Mucosa of descending colon (tissue), 3 donors: ENCODE data around the gene NMT1. TPM values are rescaled to one million over a fixed set of nuclear protein-coding genes. Genes with fewer than 3 reads are reported as not detected.
A peak's percentile ranks its signal among the peaks of the same experiment; 100 is the strongest.

ENCODE experiments used
- ATAC-seq: fragments of 200-7000 bp; cut with Tn5 transposase; one replicate; pipeline ENCODE4 v1.9.1; 2020; ENCODE audit warnings: mild to moderate bottlenecking, moderate library complexity
- DNase-seq, 3 donors: peaks; one replicate each; pipeline ENCODE4 v3.0.0-alpha.2; 2020
- H3K36me3 ChIP-seq: fragments of 200-600 bp; one replicate; pipeline ENCODE4 v1.8.0; 2021; ENCODE audit warnings: low read depth, mild to moderate bottlenecking
- H3K4me1 ChIP-seq: fragments of 200-600 bp; one replicate; pipeline ENCODE4 v1.8.0; 2021; ENCODE audit warnings: low read depth, mild to moderate bottlenecking
- H3K4me3 ChIP-seq: fragments of 200-600 bp; one replicate; pipeline ENCODE4 v1.8.0; 2021; ENCODE audit warnings: mild to moderate bottlenecking
- H3K9me3 ChIP-seq: fragments of 200-600 bp; one replicate; pipeline ENCODE4 v1.8.0; 2021; ENCODE audit warnings: mild to moderate bottlenecking
- intact Hi-C, 2 donors: fragments of 100-400 bp; cut with DNase I in 1 of 2; cut with micrococcal nuclease in 1 of 2; formaldehyde crosslinking; loops; one replicate each; pipeline versions ENCODE4 v1.11.0 to v1.11.1; 2022; cut with DNase I, micrococcal nuclease
- total RNA-seq, 3 donors: library from RNA; stranded (reverse); fragmentation: NEBNext Ultra II Directional in 2 of 3; extraction: Animal tissue kit (Norgen Biotek cat#: 25700) in 2 of 3; gene quantifications; one replicate each; pipeline versions ENCODE4 v1.2.1 to v1.2.4, GENCODE V29; 2021 to 2023
- TF ChIP-seq, protein P1 (sequence below): fragments of 200-600 bp; IDR thresholded peaks from one replicate; pipeline ENCODE4 v1.8.0; 2022; ENCODE audit warnings: antibody characterized with exemption, mild to moderate bottlenecking
- donor health status: DM: no; HTN: no; CAD: no; lungs with moderate emphysema.
- donor health status: DM: no; HTN: no; CAD: no.
- donor health status: DM: no; HTN: yes; CAD: no.

NMT1 gene
- total RNA-seq, 3 donors from 2014 or later: 47.0 to 94.0 (median 76.1) TPM

GRCh38 chr17:45127548-45128300 is 66.6 kb downstream of the NMT1 start:
- Histone ChIP-seq H3K4me1 (peaks cover 60% of the 10 kb centered on the region), H3K36me3 (no peaks in the 10 kb centered on the region), H3K4me3 (no peak overlapping the region), H3K9me3 (no peaks in the 10 kb centered on the region)
- DNase-seq (peak; percentile 90 to 91 (median 91)), ATAC-seq (peak; percentile 47)
- TF ChIP-seq, protein P1, sequence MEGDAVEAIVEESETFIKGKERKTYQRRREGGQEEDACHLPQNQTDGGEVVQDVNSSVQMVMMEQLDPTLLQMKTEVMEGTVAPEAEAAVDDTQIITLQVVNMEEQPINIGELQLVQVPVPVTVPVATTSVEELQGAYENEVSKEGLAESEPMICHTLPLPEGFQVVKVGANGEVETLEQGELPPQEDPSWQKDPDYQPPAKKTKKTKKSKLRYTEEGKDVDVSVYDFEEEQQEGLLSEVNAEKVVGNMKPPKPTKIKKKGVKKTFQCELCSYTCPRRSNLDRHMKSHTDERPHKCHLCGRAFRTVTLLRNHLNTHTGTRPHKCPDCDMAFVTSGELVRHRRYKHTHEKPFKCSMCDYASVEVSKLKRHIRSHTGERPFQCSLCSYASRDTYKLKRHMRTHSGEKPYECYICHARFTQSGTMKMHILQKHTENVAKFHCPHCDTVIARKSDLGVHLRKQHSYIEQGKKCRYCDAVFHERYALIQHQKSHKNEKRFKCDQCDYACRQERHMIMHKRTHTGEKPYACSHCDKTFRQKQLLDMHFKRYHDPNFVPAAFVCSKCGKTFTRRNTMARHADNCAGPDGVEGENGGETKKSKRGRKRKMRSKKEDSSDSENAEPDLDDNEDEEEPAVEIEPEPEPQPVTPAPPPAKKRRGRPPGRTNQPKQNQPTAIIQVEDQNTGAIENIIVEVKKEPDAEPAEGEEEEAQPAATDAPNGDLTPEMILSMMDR: no peak
- intact Hi-C loops: no loop called here

GRCh38 chr17:45128331-45128730 is 67.2 kb downstream of the NMT1 start:
- H3K36me3 ChIP-seq: no peaks in the 10 kb centered on the region
- intact Hi-C loops: no loop called here
- H3K9me3 ChIP-seq: no peaks in the 10 kb centered on the region
- TF ChIP-seq, protein P1: no peak
- no peak overlapping the region for H3K4me3 ChIP-seq
- H3K4me1 ChIP-seq: peaks cover 60% of the 10 kb centered on the region
- no peak for ATAC-seq
- no peak for DNase-seq

- no peaks in the 10 kb centered on the region for H3K9me3 ChIP-seq
These were observed 67.9 kb downstream of the NMT1 start for GRCh38 chr17:45128989-45129388.

DNA sequence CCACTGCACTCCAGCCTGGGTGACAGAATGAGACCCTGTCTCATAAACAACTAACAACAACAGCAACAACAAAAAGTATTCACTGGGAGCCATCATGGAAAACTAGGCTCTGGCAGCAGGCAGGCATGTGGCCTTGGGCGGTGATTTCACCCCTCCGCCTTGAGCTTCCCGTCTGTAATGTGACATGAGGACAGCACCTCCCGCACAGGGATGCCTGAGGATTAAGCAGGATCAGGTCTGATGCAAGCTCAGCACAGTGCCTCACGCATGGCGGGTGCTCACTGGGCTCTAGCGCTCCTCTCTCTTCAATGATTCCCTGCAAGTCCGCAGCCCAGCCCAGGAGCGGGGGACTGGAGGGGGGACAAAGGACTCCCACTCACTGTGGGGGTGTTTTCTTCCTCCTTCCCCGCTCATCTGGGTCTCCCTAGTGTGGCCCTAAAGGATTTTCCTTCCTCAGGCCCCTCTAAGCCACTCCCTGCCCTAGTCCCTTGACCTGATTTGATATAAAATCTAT is 68.4 kb downstream of the NMT1 start:
- Histone ChIP-seq H3K4me1 (peaks cover 49% of the 10 kb centered on the region), H3K36me3 (no peaks in the 10 kb centered on the region), H3K9me3 (no peaks in the 10 kb centered on the region), H3K4me3 (no peak overlapping the region)
- peak in 2 of 3 donors; percentile 60 to 66 for DNase-seq
- TF ChIP-seq, protein P1: no peak
- ATAC-seq: peak; percentile 7
- intact Hi-C loops: no loop called here

More at GRCh38 chr17:45128989-45129388, 67.9 kb downstream of the NMT1 start:
- intact Hi-C loops: no loop called here
- TF ChIP-seq, protein P1: no peak
- DNase-seq (no peak), ATAC-seq (no peak)
- Histone ChIP-seq H3K36me3 (no peaks in the 10 kb centered on the region), H3K4me3 (no peak overlapping the region), H3K4me1 (peaks cover 54% of the 10 kb centered on the region)

GRCh38 chr17:45129940-45130680 is 69.0 kb downstream of the NMT1 start:
- peaks cover 44% of the 10 kb centered on the region for H3K4me1 ChIP-seq
- peak; percentile 66 for ATAC-seq
- DNase-seq: peak; percentile 81 to 88 (median 85)
- H3K36me3 ChIP-seq: no peaks in the 10 kb centered on the region
- H3K4me3 ChIP-seq: no peak overlapping the region
- intact Hi-C loops: loop anchor here in 1 of 2 donors (10.0 kb wide), 1 partner anchor 65 kb away; no protein-coding TSS in a partner anchor
- TF ChIP-seq, protein P1: no peak
- H3K9me3 ChIP-seq: no peaks in the 10 kb centered on the region
